UCSD-AML1 (cell line): ENCODE measurements around the gene PALM.

ENCODE experiments used
- DNase-seq: peaks from one replicate; lab custom pipeline; 2025; ENCODE audit not compliant: unreplicated experiment; lab: John Stamatoyannopoulos, UW

PALM gene

DNA sequence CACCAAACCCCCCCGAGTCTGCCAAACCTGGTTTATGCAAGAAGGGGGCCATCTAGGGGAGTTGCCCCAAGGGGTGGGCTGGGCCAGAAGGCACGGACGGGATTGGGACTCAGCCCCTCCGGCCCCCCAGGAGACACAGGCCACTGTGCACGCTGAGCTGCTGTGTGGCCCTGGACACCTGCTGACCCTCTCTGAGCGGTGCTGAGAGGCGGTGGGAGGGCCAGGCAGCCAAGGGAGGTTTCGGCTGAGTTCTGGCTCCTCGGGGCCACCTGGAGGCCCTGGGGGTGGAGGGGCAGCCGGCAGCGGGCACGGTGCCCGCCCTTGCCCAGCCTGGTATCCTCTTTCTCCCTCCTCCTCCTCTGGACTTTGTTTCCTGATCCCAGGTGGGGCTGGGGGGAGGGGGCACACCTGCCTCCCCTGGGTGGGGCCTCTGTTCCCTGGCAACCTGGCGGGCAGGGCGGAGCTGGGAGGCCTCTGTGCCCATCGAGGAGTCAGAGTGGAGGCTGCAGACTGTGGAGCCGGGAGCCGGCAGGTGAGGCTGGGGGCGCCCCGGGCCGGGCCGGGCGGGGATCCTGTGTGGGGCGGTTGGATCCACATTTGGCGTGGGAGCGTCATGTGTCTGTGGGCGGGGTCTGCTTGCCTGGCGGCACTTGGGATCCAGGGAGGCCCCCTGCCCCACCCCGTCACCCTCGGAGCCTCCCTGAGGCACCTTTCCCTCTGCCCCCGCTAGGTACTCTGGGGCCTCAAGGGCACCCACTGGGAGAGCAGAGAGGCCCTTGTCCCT is 42.1 kb downstream of the PALM start, which contains the start of gene MISP:
MISP (plus strand) TSS at position 473 of the 784 bp plus-strand sequence. CDS start 5,835 bp downstream, outside the sequence.
- no peak for DNase-seq

DNA sequence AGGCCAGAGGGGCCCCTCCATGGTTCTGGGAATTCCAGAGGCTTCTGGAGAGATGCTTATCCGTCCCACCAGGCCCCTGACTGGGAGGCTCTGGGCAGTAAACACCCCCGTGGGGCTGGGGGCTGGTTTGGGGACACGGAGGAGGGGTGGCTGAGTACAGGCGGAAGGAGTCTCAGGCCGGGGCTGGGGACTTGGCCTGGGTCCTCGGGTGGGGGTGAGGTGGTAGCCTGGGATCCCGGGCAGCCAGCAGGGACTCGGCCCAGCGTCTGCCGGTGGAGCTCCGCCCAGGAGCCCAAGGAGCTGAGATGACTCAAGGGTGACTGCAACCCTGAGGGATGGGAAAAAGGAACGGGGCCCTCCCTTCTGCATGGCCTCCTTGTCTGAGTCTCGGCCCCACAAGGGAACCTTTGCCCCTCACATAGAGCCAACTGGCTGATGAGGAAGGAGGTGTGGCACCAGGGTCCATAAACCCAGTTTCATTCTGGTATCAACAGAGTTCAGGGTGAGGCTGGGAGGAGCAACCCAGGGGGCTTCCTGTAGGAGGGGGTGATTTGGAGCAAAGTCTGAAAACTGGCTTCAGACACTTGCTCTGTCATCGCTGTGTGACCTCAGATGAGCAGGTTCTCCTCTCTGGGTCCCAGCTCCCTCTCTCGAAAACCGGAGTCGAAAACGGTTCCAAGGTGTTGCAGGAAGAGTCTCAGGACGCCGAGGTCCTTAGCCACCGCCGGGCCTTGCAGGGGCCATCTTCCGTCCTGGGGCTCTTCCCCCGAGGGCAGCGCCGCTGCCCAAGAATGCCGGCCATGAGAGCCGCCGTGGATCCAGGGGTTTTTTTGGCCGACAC is 43.0 kb downstream of the PALM start:
- DNase-seq = no peak

DNA sequence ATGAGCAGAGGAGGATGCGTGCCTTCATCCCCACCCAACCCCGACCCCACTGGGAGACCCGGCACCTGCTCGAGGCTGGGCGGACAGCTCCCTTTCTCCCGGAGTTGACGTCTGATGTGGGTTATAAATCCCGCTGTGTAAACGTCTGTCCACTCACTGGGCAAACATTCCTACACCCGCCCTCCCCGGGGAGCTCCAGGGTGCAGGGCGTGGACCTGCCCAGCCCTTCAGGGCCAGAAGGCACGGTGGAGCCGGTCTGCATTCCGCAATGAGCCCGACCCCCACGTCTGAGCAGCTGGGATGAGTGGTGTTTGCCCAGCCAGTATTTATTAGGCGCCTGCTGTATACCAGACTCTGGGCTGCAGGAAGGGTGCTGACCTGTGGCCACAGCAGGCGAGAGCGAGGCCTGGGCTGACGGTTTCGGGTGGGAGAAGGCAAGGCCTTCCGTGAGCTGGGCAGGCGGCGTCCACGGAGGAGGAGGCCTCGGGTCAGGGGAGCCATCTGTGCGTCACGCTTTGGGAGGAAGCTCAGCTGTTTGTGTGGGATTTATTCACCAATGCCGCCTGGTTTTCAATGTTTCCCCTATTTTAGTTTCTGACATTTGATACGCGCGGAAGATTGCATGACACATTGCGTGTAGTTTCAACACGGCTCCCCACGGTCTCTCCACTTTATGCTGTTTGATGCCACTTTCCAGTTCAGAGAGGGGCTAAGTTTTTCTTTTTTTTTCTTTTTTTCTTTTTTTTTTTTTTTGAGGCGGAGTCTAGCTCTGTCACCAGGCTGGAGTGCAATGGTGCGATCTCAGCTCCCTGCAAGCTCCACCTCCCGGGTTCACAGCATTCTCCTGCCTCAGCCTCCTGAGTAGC is 44.1 kb downstream of the PALM start:
- DNase-seq = no peak

DNA sequence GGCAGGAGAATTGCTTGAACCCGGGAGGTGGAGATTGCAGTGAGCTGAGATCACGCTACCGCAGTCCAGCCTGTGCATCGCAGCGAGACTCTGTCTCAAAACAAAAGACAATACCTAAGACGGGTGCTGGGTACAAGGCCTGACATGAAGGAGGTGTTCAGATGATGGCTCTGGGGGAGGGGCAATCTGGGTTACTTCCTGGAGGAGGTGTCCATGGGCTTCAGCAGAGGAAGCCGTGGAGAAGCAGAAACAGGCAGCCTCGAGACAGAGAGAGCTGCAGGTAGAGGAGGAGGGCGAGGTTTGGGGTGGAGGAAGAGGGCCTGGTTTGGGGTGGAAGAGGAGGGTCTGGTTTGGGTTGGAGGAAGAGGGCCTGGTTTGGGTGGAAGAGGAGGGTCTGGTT is 45.8 kb downstream of the PALM start:
- no peak for DNase-seq

DNA sequence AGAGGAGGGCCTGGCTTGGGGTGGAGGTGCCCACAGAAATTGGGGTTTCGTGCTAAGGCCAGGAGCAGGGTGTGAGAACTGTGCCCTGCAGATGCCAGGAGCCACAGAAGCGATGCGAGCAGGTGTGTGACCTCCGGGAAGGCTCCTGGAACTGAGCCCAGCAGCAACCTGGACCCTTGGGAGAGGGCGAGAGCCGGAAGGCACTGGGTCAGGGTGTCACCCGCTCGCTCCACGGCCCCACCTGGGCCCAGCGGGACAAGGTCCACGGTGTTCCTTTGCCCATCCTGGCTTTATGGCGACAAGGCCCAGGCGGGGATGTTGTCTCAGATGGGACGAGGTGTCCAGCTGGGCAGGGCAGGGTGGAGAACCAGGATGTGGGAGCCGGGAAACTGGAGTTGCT is 46.3 kb downstream of the PALM start:
- DNase-seq = no peak

DNA sequence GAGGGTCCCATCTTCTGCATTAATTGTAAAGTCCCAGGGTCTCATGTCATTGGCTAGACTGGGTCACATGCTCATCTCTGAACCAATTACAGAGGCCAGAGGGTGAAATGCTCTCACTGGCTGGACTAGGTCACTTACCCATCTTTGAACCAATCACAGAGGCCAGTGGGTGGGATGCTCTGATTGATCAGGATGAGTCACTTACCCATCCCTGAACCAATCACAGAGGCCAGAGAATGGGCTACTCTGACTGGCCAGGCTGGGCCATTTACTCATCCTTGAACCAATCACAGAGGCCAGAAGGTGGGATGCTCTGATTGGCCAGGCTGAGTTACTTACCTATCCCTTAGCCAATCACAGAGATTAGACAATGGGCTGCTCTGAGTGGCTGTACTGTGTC is 47.5 kb downstream of the PALM start:
- DNase-seq = no peak

DNA sequence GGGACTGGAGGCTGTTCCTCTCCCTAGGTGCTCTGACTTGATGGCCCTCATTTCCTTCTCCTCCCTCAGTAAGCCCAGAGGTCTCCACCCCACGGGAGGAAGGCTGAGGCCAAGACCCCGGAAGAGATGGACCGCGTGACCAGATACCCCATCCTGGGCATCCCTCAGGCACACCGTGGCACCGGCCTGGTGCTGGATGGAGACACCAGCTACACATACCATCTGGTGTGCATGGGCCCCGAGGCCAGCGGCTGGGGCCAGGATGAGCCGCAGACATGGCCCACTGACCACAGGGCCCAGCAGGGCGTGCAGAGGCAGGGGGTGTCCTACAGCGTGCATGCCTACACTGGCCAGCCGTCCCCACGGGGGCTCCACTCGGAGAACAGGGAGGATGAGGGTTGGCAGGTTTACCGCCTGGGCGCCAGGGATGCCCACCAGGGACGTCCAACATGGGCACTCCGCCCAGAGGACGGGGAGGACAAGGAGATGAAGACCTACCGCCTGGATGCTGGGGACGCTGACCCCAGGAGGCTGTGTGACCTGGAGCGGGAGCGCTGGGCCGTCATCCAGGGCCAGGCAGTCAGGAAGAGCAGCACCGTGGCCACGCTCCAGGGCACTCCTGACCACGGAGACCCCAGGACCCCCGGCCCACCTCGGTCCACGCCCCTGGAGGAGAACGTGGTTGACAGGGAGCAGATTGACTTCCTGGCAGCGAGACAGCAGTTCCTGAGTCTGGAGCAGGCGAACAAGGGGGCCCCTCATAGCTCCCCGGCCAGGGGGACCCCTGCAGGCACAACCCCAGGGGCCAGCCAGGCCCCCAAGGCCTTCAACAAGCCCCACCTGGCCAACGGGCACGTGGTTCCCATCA is 48.3 kb downstream of the PALM start:
- no peak for DNase-seq

DNA sequence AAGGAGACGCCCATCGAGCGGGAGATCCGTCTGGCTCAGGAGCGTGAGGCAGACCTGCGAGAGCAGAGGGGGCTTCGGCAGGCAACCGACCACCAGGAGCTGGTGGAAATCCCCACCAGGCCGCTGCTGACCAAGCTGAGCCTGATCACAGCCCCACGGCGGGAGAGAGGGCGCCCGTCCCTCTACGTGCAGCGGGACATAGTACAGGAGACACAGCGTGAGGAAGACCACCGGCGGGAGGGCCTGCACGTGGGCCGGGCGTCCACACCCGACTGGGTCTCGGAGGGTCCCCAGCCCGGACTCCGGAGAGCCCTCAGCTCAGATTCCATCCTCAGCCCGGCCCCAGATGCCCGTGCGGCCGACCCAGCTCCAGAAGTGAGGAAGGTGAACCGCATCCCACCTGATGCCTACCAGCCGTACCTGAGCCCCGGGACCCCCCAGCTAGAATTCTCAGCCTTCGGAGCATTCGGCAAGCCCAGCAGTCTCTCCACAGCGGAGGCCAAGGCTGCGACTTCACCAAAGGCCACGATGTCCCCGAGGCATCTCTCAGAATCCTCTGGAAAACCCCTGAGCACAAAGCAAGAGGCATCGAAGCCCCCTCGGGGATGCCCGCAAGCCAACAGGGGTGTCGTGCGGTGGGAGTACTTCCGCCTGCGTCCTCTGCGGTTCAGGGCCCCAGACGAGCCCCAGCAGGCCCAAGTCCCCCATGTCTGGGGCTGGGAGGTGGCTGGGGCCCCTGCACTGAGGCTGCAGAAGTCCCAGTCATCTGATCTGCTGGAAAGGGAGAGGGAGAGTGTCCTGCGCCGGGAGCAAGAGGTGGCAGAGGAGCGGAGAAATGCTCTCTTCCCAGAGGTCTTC is 49.3 kb downstream of the PALM start:
- no peak for DNase-seq

DNA sequence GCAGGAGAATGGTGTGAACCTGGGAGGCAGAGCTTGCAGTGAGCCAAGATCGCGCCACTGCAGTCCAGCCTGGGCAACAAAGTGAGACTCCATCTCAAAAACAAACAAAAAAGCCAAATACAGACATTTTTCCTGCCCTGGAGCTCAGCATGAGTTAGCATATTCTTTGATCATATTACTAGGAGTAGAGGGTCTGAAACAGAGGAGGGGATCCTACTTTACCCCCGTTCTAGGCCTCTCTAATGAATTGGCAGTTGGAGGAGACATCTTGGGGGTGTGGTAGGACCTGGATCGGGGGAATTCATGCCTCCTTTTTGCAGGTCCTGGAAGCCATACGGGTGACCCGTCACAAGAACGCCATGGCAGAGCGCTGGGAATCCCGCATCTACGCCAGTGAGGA is 54.4 kb downstream of the PALM start:
- DNase-seq = no peak

DNA sequence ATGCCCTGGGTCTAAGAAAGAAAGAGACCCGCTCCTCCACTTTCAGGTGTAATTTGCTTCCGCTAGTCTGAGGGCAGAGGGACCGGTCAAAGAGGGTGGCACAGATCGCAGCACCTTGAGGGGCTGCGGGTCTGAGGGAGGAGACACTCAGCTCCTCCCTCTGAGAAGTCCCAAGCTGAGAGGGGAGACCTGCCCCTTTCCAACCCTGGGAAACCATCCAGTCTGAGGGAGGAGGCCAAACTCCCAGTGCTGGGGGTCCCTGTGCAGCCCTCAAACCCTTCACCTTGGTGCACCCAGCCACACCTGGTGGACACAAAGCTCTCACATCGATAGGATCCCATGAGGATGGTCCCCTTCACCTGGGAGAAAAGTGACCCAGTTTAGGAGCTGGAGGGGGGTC is 55.1 kb downstream of the PALM start:
- no peak for DNase-seq

DNA sequence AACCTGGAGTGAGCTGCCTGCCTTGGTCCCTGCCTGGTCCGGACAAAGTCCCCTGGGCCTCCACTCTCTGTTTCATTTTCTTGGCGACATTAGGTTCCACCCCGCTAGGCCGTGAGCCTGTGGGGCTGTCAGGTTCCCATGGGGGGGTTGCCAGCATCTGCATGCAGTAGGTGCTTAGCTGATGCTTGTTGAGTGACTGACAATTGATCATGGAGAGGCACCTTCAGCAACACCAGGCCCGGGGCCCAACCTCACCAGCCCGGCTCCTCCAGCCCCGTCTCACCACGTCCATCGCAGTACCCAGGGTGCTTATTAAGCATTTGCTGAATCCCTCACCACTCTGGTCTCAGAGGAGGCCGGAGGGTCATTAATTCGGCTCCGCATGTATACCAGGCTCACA is 55.6 kb downstream of the PALM start:
- DNase-seq = no peak

DNA sequence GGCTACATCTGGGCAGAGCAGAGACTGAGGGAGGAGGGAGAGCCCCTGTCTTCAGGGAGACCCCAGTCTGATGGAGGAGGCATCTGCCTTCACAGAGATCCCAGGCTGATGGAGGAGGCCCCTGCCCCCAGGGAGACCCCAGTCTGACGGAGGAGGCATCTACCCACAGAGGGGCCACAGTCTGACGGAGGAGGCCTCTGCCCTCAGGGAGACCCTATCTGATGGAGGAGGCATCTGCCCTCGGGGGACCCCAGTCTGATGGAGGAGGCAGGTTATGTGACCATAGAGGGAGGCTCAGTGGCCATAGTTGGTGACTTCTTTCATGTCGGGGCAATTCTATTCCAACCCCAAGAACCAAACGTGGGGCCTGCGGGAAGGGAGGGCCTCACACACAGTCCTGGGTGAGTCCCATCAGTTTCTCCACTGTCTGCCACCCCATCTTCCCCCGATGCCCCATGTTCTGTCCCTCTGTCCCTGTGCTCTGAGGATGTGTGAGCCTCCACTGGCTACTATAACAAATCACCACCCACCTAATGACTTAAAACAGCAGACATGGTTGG is 56.5 kb downstream of the PALM start:
- DNase-seq = no peak

DNA sequence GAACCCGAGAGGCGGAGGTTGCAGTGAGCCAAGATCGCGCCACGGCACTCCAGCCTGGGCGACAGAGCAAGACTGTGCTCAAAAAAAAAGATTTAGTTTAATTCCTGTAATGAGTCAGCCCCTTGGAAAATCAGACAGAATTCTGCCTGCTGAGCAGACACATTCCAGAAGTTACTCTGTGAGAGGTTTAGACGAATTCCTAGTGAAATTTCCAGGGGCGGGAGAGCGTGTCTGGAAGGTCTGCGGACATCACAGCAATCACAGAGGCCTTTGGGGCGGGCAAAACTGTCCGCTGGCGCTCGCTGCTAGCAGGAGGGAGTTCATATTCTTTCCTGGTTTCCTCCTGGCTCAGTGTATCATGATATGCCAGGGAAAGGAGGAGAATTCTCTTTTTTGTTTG is 59.7 kb downstream of the PALM start:
- DNase-seq = no peak

DNA sequence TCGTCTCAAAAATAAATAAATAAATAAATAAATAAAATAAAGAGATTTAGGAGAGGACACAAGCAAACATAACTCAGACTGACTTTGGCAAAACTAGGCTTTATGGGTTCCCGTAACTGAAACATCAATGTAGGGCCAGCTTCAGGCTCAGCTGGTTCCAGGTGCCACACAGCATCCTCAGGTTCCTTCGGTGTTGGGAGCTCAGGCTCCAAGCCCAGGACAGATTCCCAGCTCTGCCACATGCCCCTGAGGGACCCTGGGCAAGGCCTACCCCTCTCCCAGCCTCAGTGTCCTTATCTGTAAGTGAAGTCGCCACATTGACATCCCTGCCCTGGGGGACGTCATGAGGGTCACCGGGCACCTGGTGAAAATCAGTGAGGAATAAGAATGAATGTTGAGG is 60.9 kb downstream of the PALM start:
- no peak for DNase-seq

DNA sequence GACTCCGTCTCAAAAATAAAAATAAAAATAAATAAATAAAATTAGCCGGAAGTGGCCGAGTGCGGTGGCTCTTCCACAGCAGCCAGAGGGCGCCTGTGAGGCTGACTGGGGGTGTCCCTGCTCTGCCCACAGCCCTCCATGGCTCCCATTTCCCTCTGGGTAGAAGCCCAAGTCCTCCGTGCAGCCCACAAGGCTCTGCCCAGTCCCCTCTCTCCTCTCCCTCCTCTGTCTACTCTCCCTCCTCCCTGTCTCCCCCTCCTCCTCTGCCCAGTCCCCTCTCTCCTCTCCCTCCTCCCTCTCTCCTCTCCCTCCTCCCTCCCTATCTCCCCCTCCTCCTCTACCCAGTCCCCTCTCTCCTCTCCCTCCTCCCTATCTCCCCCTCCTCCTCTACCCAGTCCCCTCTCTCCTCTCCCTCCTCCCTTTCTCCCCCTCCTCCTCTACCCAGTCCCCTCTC is 62.6 kb downstream of the PALM start:
- DNase-seq = peak; percentile 74

DNA sequence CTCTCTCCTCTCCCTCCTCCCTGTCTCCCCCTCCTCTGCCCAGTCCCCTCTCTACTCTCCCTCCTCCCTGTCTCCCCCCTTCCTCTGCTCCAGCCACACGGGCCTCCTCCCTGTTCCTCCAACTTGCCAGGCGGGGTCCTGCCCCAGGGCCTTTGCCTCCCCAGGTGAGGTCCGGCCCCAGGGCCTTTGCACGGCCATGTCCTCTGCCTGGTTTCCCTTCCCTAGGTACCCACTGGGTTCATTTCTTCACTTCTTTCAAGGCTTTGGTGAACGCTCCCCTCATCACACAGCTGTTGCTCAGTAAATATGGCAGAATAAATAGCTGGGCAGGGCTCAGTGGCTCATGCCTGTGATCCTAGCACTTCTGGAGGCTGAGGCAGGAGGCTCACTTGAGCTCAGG is 63.3 kb downstream of the PALM start:
- DNase-seq = no peak

DNA sequence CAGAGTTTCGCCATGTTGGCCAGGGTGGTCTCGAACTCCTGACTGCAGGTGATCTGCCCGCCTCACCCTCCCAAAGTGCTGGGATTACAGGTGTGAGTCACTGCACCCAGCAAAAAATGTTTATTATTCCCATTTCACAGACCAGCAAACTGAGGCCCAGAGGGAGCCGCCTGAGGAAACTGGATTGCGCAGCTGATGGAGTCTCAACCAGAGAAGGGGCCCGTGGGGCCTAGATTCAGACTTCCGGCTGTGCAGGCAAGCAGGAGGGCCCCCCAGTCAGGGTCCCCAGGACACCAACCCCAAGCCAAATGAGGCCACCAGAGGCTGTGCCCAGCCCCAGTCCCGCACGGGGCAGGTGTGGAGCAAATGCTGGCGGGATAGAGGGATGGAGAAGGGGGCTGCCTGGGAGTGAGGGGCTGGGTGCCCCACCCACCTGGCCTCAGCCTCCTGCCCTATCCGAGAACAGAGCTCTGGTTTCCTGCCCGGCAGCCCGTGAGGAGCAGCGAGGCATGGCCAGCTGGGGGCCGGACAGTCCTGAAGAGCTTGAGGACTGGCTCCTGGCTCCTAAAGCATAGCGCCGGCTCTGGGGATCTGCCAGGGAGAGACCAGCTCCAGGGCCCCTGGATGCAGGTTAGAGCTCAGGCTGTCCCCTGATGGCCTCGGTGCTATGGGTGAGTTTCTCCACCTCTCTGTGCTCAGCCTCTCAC is 64.1 kb downstream of the PALM start:
- DNase-seq = no peak

DNA sequence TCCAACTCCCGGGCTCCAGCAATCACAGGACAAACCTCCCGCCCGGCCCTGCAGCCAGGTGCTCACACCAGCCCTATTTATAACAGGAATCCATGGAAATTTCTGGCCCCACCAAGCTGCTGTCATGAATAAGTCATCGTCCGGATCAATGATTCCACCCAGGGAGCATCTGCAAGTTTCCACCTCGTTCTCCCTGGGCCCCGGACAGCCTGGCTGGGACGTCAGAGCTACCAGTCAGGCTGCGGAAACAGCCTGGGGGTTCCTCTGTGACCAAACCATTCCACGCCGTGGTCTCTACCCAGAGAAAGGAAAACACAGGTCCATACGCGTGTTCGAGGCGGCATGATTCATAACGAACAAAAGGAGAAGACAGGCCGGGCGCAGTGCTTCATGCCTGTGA is 67.8 kb downstream of the PALM start:
- DNase-seq = no peak
